Fibroblast of lung (primary cell): ENCODE measurements around the gene RSL24D1.

Experiments
- EZH2 ChIP-seq: IDR thresholded peaks from 2 replicates; pipeline ENCODE4 v1.5.1; 2012; ENCODE audit warnings: low read length, control low read depth, mild to moderate bottlenecking; ENCODE audit errors: missing control alignments
- TF ChIP-seq, protein P1 (sequence below), 2 donors: IDR thresholded peaks in 1 of 2; conservative IDR thresholded peaks in 1 of 2; 1 replicate in 1 of 2; 2 replicates in 1 of 2; pipeline ENCODE4 v1.5.1; 2011 to 2012; ENCODE audit warnings: low read length in 2 of 2, control low read depth in 1 of 2, inconsistent platforms in 1 of 2, low read depth in 1 of 2, mild to moderate bottlenecking in 1 of 2

DNA sequence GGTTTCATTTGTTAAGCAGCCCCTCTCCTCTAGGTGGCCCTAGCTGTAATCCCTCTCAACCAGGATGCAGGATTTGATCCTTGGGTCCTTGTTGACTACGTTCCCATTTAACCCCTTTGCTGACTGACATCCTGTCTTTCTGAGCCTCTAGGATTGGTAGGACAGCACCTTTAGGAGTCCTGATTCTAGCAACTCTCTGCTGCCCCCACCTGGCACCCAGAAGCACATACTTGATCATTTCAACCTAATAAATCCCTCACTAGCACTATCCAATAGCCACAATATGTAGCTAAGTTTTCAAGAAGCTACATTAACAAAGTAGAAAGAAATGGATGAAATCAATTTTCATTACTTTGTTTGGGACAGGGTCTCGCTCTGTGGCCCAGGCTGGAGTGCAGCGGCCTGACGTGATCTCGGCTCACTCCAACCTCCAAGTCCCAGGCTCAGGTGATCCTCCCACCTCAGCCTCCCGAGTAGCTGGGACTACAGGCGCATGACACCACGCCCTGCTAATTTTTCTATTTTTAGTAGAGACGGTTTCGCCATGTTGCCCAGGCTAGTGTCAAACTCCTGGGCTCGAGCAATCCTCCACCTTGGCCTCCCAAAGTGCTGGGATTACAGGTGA, 28.3 kb downstream of the RSL24D1 start:
- TF ChIP-seq, protein P1, sequence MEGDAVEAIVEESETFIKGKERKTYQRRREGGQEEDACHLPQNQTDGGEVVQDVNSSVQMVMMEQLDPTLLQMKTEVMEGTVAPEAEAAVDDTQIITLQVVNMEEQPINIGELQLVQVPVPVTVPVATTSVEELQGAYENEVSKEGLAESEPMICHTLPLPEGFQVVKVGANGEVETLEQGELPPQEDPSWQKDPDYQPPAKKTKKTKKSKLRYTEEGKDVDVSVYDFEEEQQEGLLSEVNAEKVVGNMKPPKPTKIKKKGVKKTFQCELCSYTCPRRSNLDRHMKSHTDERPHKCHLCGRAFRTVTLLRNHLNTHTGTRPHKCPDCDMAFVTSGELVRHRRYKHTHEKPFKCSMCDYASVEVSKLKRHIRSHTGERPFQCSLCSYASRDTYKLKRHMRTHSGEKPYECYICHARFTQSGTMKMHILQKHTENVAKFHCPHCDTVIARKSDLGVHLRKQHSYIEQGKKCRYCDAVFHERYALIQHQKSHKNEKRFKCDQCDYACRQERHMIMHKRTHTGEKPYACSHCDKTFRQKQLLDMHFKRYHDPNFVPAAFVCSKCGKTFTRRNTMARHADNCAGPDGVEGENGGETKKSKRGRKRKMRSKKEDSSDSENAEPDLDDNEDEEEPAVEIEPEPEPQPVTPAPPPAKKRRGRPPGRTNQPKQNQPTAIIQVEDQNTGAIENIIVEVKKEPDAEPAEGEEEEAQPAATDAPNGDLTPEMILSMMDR (conservative IDR thresholded peaks at IDR 0.05 in 1 of 2, IDR thresholded peaks at IDR 0.05 in 1 of 2; ENCODE audit: low read depth in 1 of 2, low read length in 2 of 2) = peak; percentile 86 to 93
- no peak for TF ChIP-seq EZH2
